Progenitor cell of endocrine pancreas (in vitro differentiated cells): Measurements from ENCODE around the gene RBFOX1. TPM values are rescaled to one million over a fixed set of nuclear protein-coding genes. Genes with fewer than 3 reads are reported as not detected.

Experiments
- DNase-seq: peaks from one replicate; pipeline ENCODE4 v3.0.0; 2021; ENCODE audit warnings: low spot score; ENCODE audit not compliant: unreplicated experiment
- H3K27ac Mint-ChIP-seq: 2 replicates; pipeline ENCODE4 v1.8.0; 2021; ENCODE audit warnings: mild to moderate bottlenecking, moderate library complexity, mixed read lengths
- H3K27me3 Mint-ChIP-seq: 2 replicates; pipeline ENCODE4 v1.8.0; 2021; ENCODE audit warnings: mixed read lengths
- H3K36me3 Mint-ChIP-seq: 2 replicates; pipeline ENCODE4 v1.8.0; 2022; ENCODE audit warnings: mixed read lengths; ENCODE audit not compliant: insufficient read depth
- H3K4me1 Mint-ChIP-seq: 2 replicates; pipeline ENCODE4 v1.8.0; 2021; ENCODE audit warnings: low read depth, mixed read lengths
- H3K4me3 Mint-ChIP-seq: 2 replicates; pipeline ENCODE4 v1.8.0; 2021; ENCODE audit warnings: low read depth, mild to moderate bottlenecking, moderate library complexity, mixed read lengths
- H3K9me3 Mint-ChIP-seq: 2 replicates; pipeline ENCODE4 v1.8.0; 2021; ENCODE audit warnings: low read depth, mixed read lengths
- total RNA-seq: library from RNA; stranded (reverse); gene quantifications from 2 replicates; pipeline ENCODE4 v1.2.1, GENCODE V29; 2021
- TF ChIP-seq, protein P1 (sequence below): fragments of 200-600 bp; sonication (generic); IDR thresholded peaks from one replicate; pipeline ENCODE4 v1.5.0; 2021; ENCODE audit warnings: antibody characterized with exemption, mild to moderate bottlenecking; ENCODE audit not compliant: unreplicated experiment

RBFOX1 gene
- total RNA-seq, 1 donor from 2014 or later: 0.29 TPM

DNA sequence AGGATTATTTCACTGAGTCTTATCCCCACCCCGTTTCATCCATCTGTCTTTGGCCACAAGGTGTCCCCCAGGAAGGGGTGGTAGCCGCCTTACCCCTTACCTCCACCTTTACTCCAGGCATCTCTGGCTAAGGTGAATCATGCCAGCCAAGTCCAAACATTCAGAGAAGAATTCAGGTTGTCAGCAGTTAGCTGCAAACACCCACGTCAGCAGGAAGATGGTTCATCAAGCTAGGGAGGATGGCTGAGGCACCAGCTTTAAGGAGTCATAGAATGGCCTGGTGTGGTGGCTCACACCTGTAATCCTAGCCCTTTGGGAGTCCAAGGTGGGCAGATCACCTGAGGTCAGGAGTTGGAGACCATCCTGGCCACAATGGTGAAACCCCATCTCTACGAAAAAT is 61.0 kb downstream of the RBFOX1 start:
- no peaks in the 10 kb centered on the region for H3K36me3 Mint-ChIP-seq
- no peak overlapping the region for H3K4me3 Mint-ChIP-seq
- H3K9me3 Mint-ChIP-seq: no peaks in the 10 kb centered on the region
- H3K4me1 Mint-ChIP-seq: no peaks in the 10 kb centered on the region
- DNase-seq: no peak
- TF ChIP-seq, protein P1, sequence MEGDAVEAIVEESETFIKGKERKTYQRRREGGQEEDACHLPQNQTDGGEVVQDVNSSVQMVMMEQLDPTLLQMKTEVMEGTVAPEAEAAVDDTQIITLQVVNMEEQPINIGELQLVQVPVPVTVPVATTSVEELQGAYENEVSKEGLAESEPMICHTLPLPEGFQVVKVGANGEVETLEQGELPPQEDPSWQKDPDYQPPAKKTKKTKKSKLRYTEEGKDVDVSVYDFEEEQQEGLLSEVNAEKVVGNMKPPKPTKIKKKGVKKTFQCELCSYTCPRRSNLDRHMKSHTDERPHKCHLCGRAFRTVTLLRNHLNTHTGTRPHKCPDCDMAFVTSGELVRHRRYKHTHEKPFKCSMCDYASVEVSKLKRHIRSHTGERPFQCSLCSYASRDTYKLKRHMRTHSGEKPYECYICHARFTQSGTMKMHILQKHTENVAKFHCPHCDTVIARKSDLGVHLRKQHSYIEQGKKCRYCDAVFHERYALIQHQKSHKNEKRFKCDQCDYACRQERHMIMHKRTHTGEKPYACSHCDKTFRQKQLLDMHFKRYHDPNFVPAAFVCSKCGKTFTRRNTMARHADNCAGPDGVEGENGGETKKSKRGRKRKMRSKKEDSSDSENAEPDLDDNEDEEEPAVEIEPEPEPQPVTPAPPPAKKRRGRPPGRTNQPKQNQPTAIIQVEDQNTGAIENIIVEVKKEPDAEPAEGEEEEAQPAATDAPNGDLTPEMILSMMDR: no peak
- H3K27me3 Mint-ChIP-seq: no peaks in the 10 kb centered on the region
- H3K27ac Mint-ChIP-seq: no peak overlapping the region

DNA sequence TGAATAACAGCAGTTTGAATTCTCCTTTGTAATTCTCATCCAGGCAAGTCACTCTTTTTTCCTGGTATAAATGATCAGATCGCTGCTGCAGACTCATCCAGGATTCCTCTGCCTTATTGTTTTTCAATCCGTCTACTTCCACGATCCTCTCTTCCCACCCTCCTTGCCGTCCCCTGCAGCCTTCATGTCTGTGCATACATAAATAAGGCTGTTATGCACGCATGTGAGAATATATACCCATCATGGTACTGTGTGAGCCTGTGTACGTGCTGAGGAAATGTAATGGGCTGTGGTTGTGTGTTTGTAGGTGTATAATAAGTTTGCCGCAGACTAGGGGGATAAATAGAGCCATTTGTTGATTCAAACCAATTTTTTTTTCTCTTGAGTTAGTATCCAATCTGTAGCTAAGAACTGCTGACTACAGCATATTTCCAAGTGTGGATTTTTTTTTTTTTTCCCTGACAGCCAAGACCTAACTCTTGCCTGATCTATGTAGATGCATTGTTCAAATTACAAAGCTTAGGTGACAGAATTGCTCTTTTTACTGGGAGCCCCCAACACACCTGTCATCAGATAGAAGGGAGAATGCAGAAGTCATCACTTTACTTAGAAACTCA is 62.2 kb downstream of the RBFOX1 start:
- Mint-ChIP-seq H3K27ac (no peak overlapping the region), H3K27me3 (no peaks in the 10 kb centered on the region), H3K9me3 (no peaks in the 10 kb centered on the region), H3K36me3 (no peaks in the 10 kb centered on the region), H3K4me1 (no peaks in the 10 kb centered on the region), H3K4me3 (no peak overlapping the region)
- TF ChIP-seq, protein P1: no peak
- DNase-seq: no peak

DNA sequence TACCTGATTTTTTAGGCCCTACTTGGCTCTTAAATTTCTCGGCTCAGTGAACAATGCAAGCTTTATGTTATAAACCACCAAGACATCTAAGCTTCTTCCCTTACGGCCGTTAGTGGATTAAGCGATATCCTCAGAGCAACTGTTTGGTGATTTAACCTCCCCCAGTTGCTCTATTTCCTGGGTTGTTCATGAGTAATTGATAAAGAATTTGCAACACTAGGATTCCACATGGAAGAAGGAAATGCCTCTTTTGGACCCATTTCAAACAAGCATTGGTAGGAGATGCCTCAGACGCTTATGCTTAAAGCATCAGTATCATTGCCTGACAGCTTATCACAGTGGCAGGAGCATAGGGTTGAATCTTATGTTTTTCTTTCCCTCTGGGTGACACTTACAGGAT is 65.3 kb downstream of the RBFOX1 start:
- DNase-seq: no peak
- Mint-ChIP-seq H3K36me3 (no peaks in the 10 kb centered on the region), H3K27me3 (no peaks in the 10 kb centered on the region), H3K27ac (no peak overlapping the region), H3K4me3 (no peak overlapping the region), H3K4me1 (no peaks in the 10 kb centered on the region), H3K9me3 (no peaks in the 10 kb centered on the region)
- TF ChIP-seq, protein P1: no peak

DNA sequence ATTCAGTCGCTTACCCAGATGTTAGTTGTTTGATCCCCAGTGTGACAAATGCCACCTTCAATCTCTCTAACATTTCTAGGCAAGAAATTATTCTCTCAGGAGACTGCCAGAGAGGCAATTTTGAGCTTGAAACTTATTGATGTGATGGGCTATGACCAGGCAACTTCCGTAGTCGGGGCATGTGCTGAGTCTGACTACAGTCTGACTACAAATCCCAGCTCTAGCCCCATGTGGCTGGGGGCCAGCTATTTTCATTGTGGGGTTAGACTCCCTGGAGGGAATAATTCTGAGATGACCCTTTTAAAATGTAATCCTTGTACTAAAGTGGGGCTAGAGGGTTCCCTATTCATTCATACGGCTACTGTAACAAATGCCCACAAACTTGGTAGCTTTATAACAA is 65.9 kb downstream of the RBFOX1 start:
- H3K27me3 Mint-ChIP-seq: peaks cover 3% of the 10 kb centered on the region
- H3K4me3 Mint-ChIP-seq: no peak overlapping the region
- TF ChIP-seq, protein P1: no peak
- DNase-seq: no peak
- H3K4me1 Mint-ChIP-seq: no peaks in the 10 kb centered on the region
- H3K27ac Mint-ChIP-seq: no peak overlapping the region
- H3K36me3 Mint-ChIP-seq: no peaks in the 10 kb centered on the region
- H3K9me3 Mint-ChIP-seq: no peaks in the 10 kb centered on the region

DNA sequence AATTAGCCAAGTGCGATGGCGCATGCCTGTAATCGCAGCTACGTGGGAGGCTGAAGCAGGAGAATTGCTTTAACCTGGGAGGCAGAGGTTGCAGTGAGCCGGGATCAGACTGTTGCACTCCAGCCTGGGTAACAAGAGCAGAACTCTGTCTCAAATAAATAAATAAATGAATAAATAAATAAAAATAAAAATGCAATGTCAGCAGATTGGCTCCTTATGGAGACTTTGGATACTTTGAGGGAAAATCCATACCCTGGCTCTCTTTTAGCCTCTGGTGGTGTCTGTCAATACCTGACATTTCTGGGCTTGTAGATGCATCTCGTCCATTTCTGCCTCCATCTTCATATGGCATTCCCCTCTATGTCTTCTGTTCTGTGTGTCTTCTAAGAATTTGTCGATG is 66.7 kb downstream of the RBFOX1 start:
- H3K9me3 Mint-ChIP-seq: no peaks in the 10 kb centered on the region

More for the DNA sequence above, 66.7 kb downstream of the RBFOX1 start:
- Mint-ChIP-seq H3K27ac (no peak overlapping the region), H3K27me3 (peaks cover 3% of the 10 kb centered on the region), H3K36me3 (no peaks in the 10 kb centered on the region), H3K4me3 (no peak overlapping the region), H3K4me1 (no peaks in the 10 kb centered on the region)
- TF ChIP-seq, protein P1: no peak
- DNase-seq: no peak
